T47D (cell line): ENCODE measurements around the gene TMBIM6.

Experiments used
- DNase-seq, 2 experiments: peaks; one replicate each; pipeline versions ENCODE4 v3.0.0 to v3.0.0-alpha.2; 2011 to 2012; ENCODE audit warnings: low read depth in 1 of 2, low spot score in 1 of 2
- JUND ChIP-seq: IDR thresholded peaks from 2 replicates; pipeline ENCODE4 v1.6.1; 2012; ENCODE audit warnings: low read depth
- in situ Hi-C: cut with HindIII; loops from 2 replicates; pipeline ENCODE4 v1.10.0; 2016; ENCODE audit warnings: low sequenced_read_pairs, low pct_unique_long_range_greater_than_20kb

The TMBIM6 gene

GRCh38 chr12:49740930-49741881 lies at the start of gene TMBIM6:
Gene TMBIM6, plus strand, starts transcription at chr12:49741557. Its CDS starts 10,937 bp downstream, at chr12:49752494.
- in situ Hi-C loops = no loop called here
- TF ChIP-seq JUND = no peak
- peak; percentile 89 to 100 for DNase-seq

- no peak for TF ChIP-seq JUND
- in situ Hi-C loops = no loop called here
- DNase-seq = no peak
Measured at GRCh38 chr12:49692851-49693250, 48.5 kb upstream of the TMBIM6 start.

GRCh38 chr12:49693931-49694444 lies 47.4 kb upstream of the TMBIM6 start:
- in situ Hi-C loops = no loop called here

GRCh38 chr12:49696723-49697122 lies 44.6 kb upstream of the TMBIM6 start:
- in situ Hi-C loops = no loop called here
- no peak for DNase-seq
- no peak for TF ChIP-seq JUND

More at GRCh38 chr12:49693931-49694444, 47.4 kb upstream of the TMBIM6 start:
- no peak for TF ChIP-seq JUND
- DNase-seq = no peak

- no peak for TF ChIP-seq JUND
- no peak for DNase-seq
- in situ Hi-C loops = no loop called here
Measured at GRCh38 chr12:49697808-49698207, 43.5 kb upstream of the TMBIM6 start.

GRCh38 chr12:49698619-49699545 lies 42.5 kb upstream of the TMBIM6 start:
- peak in 1 of 2 experiments; percentile 13 for DNase-seq
- in situ Hi-C loops = no loop called here
- TF ChIP-seq JUND = no peak

- in situ Hi-C loops = no loop called here
- no peak for TF ChIP-seq JUND
- DNase-seq = no peak
Measured at GRCh38 chr12:49702009-49702408, 39.3 kb upstream of the TMBIM6 start.

GRCh38 chr12:49702676-49703215 lies 38.6 kb upstream of the TMBIM6 start:
- in situ Hi-C loops = no loop called here
- DNase-seq = no peak
- no peak for TF ChIP-seq JUND

GRCh38 chr12:49703647-49704137 lies 37.7 kb upstream of the TMBIM6 start:
- no peak for TF ChIP-seq JUND
- DNase-seq = no peak
- in situ Hi-C loops = no loop called here

GRCh38 chr12:49705479-49706134 lies 35.8 kb upstream of the TMBIM6 start:
- no peak for DNase-seq
- TF ChIP-seq JUND = no peak
- in situ Hi-C loops = no loop called here

- no peak for TF ChIP-seq JUND
- DNase-seq = no peak
- in situ Hi-C loops = no loop called here
Measured at GRCh38 chr12:49706351-49707127, 34.8 kb upstream of the TMBIM6 start.
